HG03108 (cell line): ENCODE measurements around the gene FTCDNL1.

Experiments
- ATAC-seq: cut with Tn5 transposase; IDR thresholded peaks from one replicate; pipeline ENCODE4 v1.9.1; 2021; ENCODE audit warnings: moderate library complexity; ENCODE audit not compliant: unreplicated experiment

Gene FTCDNL1

DNA sequence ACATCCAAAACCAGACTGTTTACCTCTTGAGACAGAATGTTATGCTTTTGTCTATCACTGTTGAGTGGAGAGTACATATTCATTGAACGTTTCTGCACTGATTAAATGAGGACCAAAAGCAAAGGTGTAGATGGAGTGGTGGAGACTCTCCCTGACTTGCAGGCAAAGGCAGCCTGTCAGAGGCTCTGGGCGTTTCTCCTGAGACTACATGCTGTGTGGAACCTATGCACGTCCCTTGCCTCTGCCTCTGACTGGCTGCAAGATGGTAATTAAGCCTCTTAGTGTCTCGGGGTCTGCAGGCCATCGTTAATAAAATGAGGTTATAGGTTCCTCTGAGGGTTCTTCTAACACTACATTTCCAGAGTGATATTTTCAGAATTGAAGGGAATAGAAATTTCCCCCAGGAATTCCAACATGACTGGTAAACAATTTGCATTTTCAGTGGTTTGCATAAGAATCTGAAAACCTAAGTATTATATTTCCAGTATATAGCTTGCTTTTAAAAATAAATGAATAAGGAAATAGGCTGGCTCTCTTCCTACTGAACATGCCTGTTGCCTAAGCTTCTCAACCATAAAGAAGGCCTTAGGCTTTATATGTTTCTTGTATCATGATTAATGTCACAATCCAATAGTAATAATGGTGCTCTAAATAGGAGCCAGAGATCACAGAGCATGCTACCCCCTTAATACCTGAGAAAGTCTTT lies 107.4 kb downstream of the FTCDNL1 start:
- no peak for ATAC-seq

DNA sequence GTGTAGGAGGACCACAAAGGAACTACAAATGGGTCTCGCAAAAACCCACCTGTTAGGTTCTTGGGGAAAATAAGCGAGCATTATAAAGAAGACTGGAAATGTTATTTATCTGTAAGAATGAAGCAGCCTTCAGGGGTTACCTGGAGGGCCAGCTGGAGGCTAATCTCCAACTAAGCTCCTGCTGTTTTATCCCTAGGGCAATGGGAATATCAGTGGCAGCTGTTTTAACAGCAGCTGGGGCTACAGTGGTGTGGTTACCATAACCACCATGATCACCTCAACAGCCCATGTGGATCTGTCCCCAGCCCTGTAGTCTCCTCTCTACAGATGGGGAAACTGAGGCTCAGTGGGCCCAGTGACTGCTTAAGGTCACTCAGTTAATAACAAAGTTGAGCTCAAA lies 108.1 kb downstream of the FTCDNL1 start:
- ATAC-seq = no peak

DNA sequence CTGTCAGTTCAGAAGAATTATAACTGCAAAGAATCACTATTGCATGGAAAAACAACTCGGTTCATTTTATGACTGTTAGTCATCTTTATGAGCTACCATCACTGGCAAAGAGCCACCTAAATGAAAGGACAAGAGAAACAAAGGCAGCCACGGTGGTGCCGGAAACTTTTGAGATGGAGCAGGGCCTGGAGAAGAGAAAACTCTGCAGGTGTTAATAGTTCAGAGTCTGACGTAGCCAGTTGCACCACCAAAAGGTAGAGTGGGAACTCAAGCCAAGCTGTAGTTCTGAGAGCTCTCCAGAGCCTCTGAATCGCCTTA lies 110.9 kb downstream of the FTCDNL1 start:
- ATAC-seq = no peak

DNA sequence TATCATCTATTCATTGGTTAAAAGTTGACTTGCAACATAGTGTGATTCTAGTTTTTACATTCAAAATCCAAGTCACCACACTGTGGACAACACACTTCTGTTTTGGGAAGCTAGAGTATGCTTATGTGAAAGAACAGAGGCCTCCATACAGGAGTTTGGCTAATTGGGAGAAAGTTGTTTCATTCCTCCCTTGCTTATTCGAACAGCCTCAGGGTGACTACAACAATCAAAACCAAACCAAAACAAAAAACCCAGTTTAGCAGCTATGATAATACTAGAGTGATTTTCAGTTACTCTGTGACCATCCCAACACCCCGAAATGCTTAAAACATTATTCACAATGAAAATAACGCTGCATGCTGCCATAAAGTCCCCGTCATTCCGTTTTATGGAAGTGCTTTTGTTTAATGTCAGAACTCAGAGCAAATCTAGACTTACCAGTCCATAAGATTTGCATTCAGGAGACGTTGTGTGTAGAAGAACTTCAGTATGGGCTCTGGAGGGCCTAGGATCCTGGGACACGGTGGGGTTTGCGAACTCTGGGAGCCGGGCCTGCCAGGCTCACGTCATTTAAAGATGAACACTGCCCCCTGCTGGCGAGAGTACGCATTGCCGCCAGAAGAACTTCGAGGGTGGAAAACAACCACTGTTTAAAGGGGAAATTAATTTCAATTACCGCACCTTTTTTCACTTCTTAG lies 111.4 kb downstream of the FTCDNL1 start:
- ATAC-seq = no peak

DNA sequence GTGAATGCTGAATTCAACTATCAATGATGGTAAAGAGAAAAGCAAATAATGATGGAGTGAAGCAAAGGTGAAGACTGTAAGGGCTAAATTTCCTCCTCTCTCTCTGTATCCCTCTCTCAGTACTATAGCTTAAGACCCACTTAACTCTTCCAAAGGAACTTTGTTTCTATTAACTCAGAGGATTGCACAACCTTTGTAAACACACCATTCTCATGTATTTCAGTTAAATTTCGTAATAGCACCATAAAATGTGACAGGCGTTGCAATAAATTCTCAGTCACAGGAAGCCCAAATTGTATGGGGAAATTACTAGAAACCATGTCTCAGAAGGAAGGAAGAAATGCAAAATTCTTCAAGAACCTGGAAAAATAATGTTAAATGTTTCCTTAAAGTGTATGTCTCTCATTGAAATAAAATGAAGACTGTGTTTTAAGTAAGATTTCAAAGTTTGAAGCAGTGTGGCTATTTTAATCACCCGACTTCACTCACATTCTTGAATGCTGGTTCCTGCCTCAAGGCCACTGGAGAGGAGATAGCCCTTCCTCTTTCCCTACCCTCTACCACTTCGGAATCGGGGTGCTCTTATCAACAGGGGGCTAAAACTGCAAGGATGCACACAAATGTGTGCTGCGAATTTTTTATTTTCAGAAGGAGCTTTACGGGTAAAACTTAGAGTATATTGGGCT lies 112.1 kb downstream of the FTCDNL1 start:
- ATAC-seq = no peak

DNA sequence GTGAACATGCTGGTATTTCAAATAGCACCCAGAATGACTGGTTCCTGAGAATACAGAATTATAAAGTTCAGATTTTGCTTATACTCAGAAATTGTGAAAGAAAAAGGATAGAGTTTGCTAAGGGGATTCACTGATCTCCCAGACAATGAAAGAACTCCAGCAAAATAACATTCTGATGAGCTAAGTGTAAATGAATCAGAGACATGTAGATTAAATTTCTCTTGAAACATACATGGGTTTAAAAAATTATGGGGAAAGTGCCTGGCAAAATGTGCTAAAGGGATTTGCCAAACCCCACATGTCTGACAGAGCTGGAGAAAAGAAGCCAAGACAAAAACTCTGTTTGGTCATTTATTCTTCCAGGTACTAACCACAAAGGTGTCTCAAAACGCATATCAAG lies 116.3 kb downstream of the FTCDNL1 start:
- no peak for ATAC-seq

DNA sequence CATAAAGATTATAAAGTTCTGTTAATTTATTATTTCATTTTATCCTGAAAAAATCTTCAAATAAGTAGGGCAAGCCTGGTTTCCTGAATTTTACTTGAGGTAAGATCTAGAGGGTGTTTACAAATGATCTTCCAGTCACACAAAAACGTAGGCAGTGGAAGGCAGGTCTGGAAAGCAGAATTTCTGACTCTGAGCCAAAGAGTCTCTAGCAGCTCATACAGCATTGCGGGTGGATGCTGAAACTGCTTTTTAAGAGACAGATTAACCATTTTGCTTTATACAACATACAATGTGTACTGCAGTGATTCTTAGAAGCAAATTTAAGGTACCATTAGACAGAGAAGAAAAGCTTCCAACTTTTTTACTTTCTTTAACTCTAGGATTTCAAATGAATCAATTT lies 117.0 kb downstream of the FTCDNL1 start:
- no peak for ATAC-seq

DNA sequence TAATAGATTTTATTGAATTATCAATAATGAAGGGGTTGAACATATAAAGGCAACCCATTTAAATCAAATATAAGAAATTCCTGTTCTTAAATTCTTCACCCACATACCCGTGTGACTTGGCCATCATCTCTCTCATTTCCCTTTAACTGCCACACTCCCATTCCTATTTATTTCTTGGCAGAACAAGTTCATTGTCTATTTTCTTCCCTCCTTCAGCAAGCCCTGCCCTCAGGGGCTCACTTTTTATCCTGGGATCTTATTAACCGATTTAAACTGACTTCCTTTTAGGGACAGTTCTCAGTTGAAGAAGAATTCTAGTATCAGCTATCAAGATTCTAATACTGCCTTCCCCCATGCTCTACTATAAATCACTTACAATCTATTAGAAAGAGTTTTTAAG lies 123.2 kb downstream of the FTCDNL1 start:
- ATAC-seq = no peak

DNA sequence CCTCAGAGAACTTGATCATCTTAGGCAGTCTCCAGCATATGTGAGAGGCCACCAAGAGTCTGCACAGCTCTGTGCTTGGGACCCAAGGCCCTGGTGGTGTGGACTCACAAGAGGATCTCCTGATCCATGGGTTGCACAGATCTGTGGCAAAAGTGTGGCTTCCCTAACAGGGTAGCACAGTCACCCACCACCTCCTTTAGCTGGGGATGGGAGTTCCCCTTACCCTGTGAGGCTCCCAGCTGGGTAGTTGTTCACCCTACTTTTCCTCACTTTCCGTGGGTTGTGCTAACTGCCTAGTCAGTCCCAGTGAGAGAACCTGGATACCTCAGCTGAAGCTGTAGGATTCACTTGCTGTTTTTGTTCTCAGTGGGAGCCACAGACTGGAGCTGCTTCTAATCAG lies 123.7 kb downstream of the FTCDNL1 start:
- ATAC-seq = no peak

DNA sequence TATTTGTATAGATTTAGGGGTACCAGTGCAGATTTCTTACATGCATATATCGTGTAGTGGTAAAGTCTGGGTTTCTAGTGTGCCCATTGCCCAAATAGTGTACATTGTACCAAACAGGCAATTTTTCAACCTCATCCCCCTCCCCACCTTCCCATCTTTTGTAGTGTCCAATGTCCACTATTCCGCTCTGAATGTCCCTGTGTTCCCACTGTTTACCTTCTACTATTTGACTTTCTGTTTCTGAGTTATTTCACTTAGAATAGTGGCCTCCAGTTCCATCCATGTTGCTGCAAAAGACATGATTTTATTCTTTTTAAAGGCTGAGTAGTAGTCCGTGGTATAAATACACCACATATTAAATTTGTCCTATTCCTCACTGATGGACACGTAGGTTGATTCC lies 132.9 kb downstream of the FTCDNL1 start:
- no peak for ATAC-seq

DNA sequence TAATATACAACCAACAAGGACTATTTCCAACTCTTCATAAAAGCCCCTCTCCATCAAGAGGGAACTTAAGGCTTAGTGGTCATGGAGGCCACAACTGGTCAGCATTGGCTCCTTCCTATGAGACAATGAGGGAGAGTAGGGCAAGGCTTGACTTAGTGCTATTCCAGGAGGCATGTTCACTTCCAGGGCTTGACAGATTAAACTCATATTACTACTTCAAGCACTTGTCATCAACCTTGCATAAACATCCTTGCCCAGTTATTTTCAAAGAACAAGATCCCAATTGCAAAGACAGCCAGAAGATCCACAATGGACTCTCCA lies 133.4 kb downstream of the FTCDNL1 start:
- ATAC-seq = no peak

DNA sequence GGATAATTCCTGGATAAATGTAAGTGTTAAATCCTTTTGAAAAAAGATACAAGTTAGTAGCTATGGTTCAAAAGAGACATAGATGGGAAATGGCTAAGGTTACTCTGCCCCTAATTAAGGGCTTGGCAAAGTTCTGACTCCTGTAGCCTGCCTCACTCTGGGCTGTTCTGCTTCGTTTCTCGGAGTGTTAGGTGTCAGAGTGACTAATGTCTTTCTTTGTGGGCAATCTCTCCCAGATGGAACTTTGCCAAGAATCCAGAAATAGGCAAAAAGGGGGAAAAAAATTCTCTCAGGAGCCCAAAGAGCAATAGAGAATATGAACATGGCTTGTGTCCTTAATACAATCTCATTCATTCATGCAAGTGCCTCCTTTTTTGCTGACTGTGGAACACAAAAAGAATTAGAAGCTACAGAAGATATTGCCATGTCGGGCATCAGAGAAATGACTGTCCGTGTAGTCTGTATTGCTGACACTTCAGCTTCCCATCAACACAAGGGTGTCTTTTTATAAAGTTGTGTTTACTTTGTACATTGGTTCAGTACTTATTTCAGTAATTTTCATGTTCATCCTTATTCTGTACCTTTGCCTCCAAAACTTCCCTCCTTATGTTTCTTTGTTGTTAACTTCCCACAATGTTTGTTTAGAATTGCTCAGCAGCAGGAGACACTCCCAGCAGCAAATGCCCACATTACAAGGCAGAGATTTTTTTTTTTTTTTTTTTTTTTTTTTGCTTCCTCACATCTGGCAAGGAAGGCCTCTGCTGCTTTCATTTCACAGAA lies 134.0 kb downstream of the FTCDNL1 start:
- ATAC-seq = no peak

DNA sequence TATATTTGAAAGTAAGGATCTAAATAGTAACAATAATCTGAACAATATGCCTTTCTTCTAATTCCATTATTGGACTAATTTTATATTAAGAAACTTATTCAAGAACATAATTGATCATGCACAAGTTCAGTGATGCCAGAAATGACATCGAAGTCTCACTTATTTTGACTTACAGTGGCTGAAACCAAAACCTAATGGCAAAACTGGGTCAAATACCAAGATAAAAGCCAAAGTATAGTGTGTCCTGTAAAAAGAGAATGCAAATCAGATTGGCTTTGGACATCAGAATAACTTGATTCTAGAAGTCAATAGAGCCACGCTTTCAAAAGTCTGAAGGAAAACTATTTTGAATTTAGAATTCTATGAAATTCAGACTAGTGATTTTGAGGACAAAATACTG lies 137.2 kb downstream of the FTCDNL1 start:
- ATAC-seq = no peak

DNA sequence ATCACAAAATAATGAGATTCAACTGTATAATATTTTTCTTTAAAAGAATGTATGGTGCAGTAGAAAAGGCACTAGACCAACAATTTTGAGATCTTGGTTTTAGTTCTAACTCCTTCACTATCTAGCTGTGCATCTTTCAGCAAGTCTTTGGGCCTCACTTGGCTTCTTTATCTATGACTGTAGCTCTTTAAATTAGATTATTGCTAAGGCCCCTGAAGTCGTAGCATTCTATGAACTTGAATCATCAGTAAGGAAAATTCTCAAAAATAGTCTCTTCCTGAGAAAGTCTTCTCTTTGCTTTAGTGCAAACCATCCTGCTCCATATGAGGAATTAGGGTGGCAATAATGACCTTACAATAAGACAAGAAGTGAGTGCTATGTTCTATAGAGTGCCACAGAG lies 140.4 kb downstream of the FTCDNL1 start:
- ATAC-seq = no peak
